H1 (cell line): ENCODE results near the gene SUSD6. TPM values are rescaled to one million over a fixed set of nuclear protein-coding genes. Genes with fewer than 3 reads are reported as not detected.

ENCODE experiments used
- CTCF ChIP-seq, 3 experiments: IDR thresholded peaks; 1 replicate in 2 of 3; 2 replicates in 1 of 3; pipeline versions ENCODE4 v1.5.1 to v1.6.1; 2011; ENCODE audit warnings: low read length in 3 of 3, mild to moderate bottlenecking in 3 of 3, inconsistent platforms in 2 of 3, low read depth in 1 of 3, moderate library complexity in 1 of 3; ENCODE audit not compliant: insufficient read depth in 1 of 3; ENCODE audit errors: control extremely low read depth in 1 of 3
- polyA plus RNA-seq, 7 experiments: library from polyadenylated mRNA; depleted of rRNA in 3 of 7; stranded (reverse) in 5 of 7; unstranded in 2 of 7; fragments of >200 nt in 5 of 7; fragments of 200-250 nt in 2 of 7; gene quantifications; 1 replicate in 5 of 7; 2 replicates in 1 of 7; 4 replicates in 1 of 7; pipeline versions ENCODE4 v1.2.1 to v1.2.3, GENCODE V29; 2011 to 2013; ENCODE audit warnings: missing spikeins in 2 of 7, mixed read lengths in 2 of 7
- total RNA-seq: library from RNA; stranded (reverse); fragmentation: NEBNext Ultra II Directional; extraction: Animal tissue kit (Norgen Biotek cat#: 25700); gene quantifications from 2 replicates; pipeline ENCODE4 v1.2.1, GENCODE V29; 2021

SUSD6 gene
- total and polyA plus RNA-seq, 2 of the 8 experiments (the other 6 are each of a cell fraction or from before 2014, with no cell fraction given), result 3.0 to 3.8 TPM

GRCh38 chr14:69632593-69633151 is 21.3 kb downstream of the SUSD6 start (continued):
- TF ChIP-seq CTCF (IDR thresholded peaks at IDR 0.05; ENCODE audit: control extremely low read depth in 1 of 3, insufficient read depth in 1 of 3, low read depth in 1 of 3, low read length in 3 of 3), result no peak
- TF ChIP-seq, all 59 proteins: peak for 0
